PC-3 (cell line): ENCODE data around the gene TPST1. TPM values are rescaled to one million over a fixed set of nuclear protein-coding genes. Genes with fewer than 3 reads are reported as not detected.

ENCODE experiments used
- ATAC-seq: fragments of 200-7000 bp; cut with Tn5 transposase; 2 replicates; pipeline ENCODE4 v1.9.1; 2020; ENCODE audit warnings: mild to moderate bottlenecking, moderate library complexity
- BruUV-seq: library from RNA; stranded (reverse); fragments of 400-500 nt; replicated peaks from 2 replicates; lab custom pipeline; 2021; lab: Mats Ljungman, UMichigan
- CTCF ChIA-PET: fragments of 300-600 bp; sonication (Branson Sonifier 250); formaldehyde crosslinking; loops from one replicate; lab custom pipeline; 2022; ENCODE audit warnings: antibody characterized with exemption; lab: Charles Lee
- POLR2A ChIA-PET: fragments of 300-600 bp; sonication (Branson Sonifier 250); formaldehyde crosslinking; loops from one replicate; lab custom pipeline; 2022; ENCODE audit warnings: antibody characterized with exemption; ENCODE audit not compliant: unreplicated experiment; lab: Charles Lee
- DNase-seq: peaks from one replicate; pipeline ENCODE4 v3.0.0-alpha.2; 2015
- H2AFZ ChIP-seq: fragments of 300-600 bp; sonication (generic); 2 replicates; pipeline ENCODE4 v1.6.0; 2016; ENCODE audit warnings: antibody characterized with exemption, low read length
- H3F3A ChIP-seq: fragments of 300-600 bp; sonication (generic); one replicate; pipeline ENCODE4 v1.6.0; 2017; ENCODE audit warnings: antibody characterized with exemption, low read length, control low read depth, mild to moderate bottlenecking; ENCODE audit not compliant: unreplicated experiment
- H3K27ac ChIP-seq: fragments of 300-600 bp; sonication (generic); 2 replicates; pipeline ENCODE4 v1.5.1; 2016; ENCODE audit warnings: mild to moderate bottlenecking, low read length
- H3K27me3 ChIP-seq: fragments of 300-600 bp; sonication (generic); 2 replicates; pipeline ENCODE4 v1.6.1; 2016; ENCODE audit warnings: low read length, mixed read lengths
- H3K36me3 ChIP-seq: fragments of 300-600 bp; sonication (generic); 2 replicates; pipeline ENCODE4 v1.6.1; 2016; ENCODE audit warnings: low read depth, mixed run types, low read length, mixed read lengths
- H3K4me1 ChIP-seq: fragments of 300-600 bp; sonication (generic); 2 replicates; pipeline ENCODE4 v1.5.1; 2016; ENCODE audit warnings: low read length; ENCODE audit not compliant: insufficient read depth
- H3K4me2 ChIP-seq: fragments of 300-600 bp; sonication (generic); 2 replicates; pipeline ENCODE4 v1.6.0; 2016; ENCODE audit warnings: low read length
- H3K4me3 ChIP-seq: fragments of 300-600 bp; sonication (generic); 2 replicates; pipeline ENCODE4 v1.5.1; 2016; ENCODE audit warnings: mild to moderate bottlenecking, low read length, mixed read lengths
- H3K79me2 ChIP-seq: fragments of 300-600 bp; sonication (generic); 2 replicates; pipeline ENCODE4 v1.6.1; 2017; ENCODE audit warnings: low read length, mixed read lengths
- H3K9ac ChIP-seq: fragments of 300-600 bp; sonication (generic); 2 replicates; pipeline ENCODE4 v1.6.0; 2016; ENCODE audit warnings: mild to moderate bottlenecking, low read length
- H3K9me2 ChIP-seq: fragments of 300-600 bp; sonication (generic); replicated peaks from 2 replicates; pipeline ENCODE4 v1.6.1; 2016; ENCODE audit warnings: mixed run types, low read length, mixed read lengths
- H3K9me3 ChIP-seq: fragments of 300-600 bp; sonication (generic); 2 replicates; pipeline ENCODE4 v1.6.1; 2016; ENCODE audit warnings: low read length, mixed read lengths
- H4K20me1 ChIP-seq: fragments of 300-600 bp; sonication (generic); 2 replicates; pipeline ENCODE4 v1.6.1; 2016; ENCODE audit warnings: low read length, mixed read lengths
- CTCF ChIP-seq: fragments of 300-600 bp; sonication (generic); conservative IDR thresholded peaks from 2 replicates; pipeline ENCODE4 v1.5.1; 2017; ENCODE audit warnings: antibody characterized with exemption, low read depth, mild to moderate bottlenecking, low read length
- EZH2 ChIP-seq: fragments of 300-600 bp; sonication (generic); IDR thresholded peaks from one replicate; pipeline ENCODE4 v1.6.1; 2017; ENCODE audit warnings: antibody characterized with exemption, mild to moderate bottlenecking, low read length; ENCODE audit not compliant: unreplicated experiment
- EZH2phosphoT487 ChIP-seq: fragments of 300-600 bp; sonication (generic); IDR thresholded peaks from 2 replicates; pipeline ENCODE4 v1.6.1; 2018; ENCODE audit warnings: mild to moderate bottlenecking, antibody characterized with exemption, low read length, borderline replicate concordance
- intact Hi-C: fragments of 100-400 bp; cut with micrococcal nuclease; formaldehyde crosslinking; loops from 2 replicates; pipeline ENCODE4 v1.9.0; 2023
- total RNA-seq: library from RNA; depleted of rRNA; stranded (reverse); fragments of >200 nt; gene quantifications from 2 replicates; pipeline ENCODE4 v1.2.3, GENCODE V29; 2014

TPST1 gene
- total RNA-seq, 1 experiment from 2014 or later: 14.4 TPM

DNA sequence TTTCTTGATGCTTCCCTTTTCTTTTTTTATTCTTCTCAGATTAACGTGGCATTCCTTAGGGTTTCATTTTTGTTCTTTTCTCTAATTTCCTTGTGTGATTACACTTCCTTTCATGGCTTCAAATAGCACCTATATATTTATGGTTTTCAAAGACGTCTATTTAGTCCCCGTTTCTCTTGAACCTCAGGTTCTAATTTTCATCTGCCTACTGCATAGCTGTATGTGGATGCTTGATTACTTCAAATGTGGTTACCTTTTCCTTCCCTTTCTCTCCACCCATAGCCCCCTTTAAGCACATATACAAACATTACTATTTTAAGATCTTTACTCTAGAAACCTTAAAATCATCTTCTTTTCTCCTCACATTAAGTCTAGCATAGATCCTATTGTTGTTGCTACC is 2.4 kb downstream of the TPST1 start:
- ChIA-PET CTCF (no interaction called here), POLR2A (no interaction called here)
- ATAC-seq (no peak), DNase-seq (no peak)
- Histone ChIP-seq H3K79me2 (peaks cover 12% of the 10 kb centered on the region), H3K9ac (no peak overlapping the region), H3K27ac (no peak overlapping the region), H3K27me3 (no peaks in the 10 kb centered on the region), H3K4me3 (no peak overlapping the region), H4K20me1 (no peaks in the 10 kb centered on the region), H3K4me1 (peaks cover 7% of the 10 kb centered on the region), H3F3A (no peaks in the 10 kb centered on the region), H3K4me2 (no peak overlapping the region), H2AFZ (no peak overlapping the region), H3K9me3 (no peaks in the 10 kb centered on the region), H3K36me3 (no peaks in the 10 kb centered on the region), H3K9me2 (no peaks in the 10 kb centered on the region)
- BruUV-seq: no TSS peak
- TF ChIP-seq CTCF (no peak), EZH2phosphoT487 (no peak), EZH2 (no peak)
- intact Hi-C loops: loop anchor here (10.0 kb wide), 1 partner anchor 173 kb away; no protein-coding TSS in a partner anchor

- Histone ChIP-seq H3K27me3 (no peaks in the 10 kb centered on the region), H3K9me2 (no peaks in the 10 kb centered on the region), H3K4me2 (no peak overlapping the region), H3K36me3 (no peaks in the 10 kb centered on the region), H4K20me1 (no peaks in the 10 kb centered on the region), H3K27ac (no peak overlapping the region), H3K9me3 (no peaks in the 10 kb centered on the region), H3K9ac (no peak overlapping the region), H3K4me3 (no peak overlapping the region), H3K4me1 (peaks cover 2% of the 10 kb centered on the region), H3F3A (no peaks in the 10 kb centered on the region), H2AFZ (no peak overlapping the region), H3K79me2 (peaks cover 6% of the 10 kb centered on the region; the same call in 1 of the 2 replicates)
- no peak for DNase-seq
- TF ChIP-seq EZH2phosphoT487 (no peak), CTCF (no peak)
- BruUV-seq: no TSS peak
- ChIA-PET CTCF (no interaction called here), POLR2A (no interaction called here)
- intact Hi-C loops: loop anchor here (5.0 kb wide), 1 partner anchor 36 kb away; no protein-coding TSS in a partner anchor
- ATAC-seq: no peak
Observed at GRCh38 chr7:66211429-66211828, 6.3 kb downstream of the TPST1 start.

- DNase-seq (no peak), ATAC-seq (no peak)
- BruUV-seq: no TSS peak
- Histone ChIP-seq H3K9me2 (no peaks in the 10 kb centered on the region), H3K27me3 (no peaks in the 10 kb centered on the region), H3K27ac (no peak overlapping the region), H3K79me2 (0 out of 2 replicates have a peak, but pooled peaks cover 4% of the 10 kb centered on the region), H3K9me3 (no peaks in the 10 kb centered on the region), H3K9ac (no peak overlapping the region), H3K36me3 (no peaks in the 10 kb centered on the region), H3F3A (no peaks in the 10 kb centered on the region), H2AFZ (no peak overlapping the region), H4K20me1 (no peaks in the 10 kb centered on the region), H3K4me2 (no peak overlapping the region), H3K4me3 (no peak overlapping the region), H3K4me1 (no peaks in the 10 kb centered on the region)
- ChIA-PET CTCF (no interaction called here), POLR2A (no interaction called here)
- intact Hi-C loops: loop anchor here (5.0 kb wide), 1 partner anchor 34 kb away; no protein-coding TSS in a partner anchor
- no peak for TF ChIP-seq CTCF
- no peak for TF ChIP-seq EZH2
- TF ChIP-seq EZH2phosphoT487: no peak
Observed at GRCh38 chr7:66213637-66214036, 8.5 kb downstream of the TPST1 start.
